LNCaP clone FGC (cell line): ENCODE data around the gene KIAA1191.
A peak's percentile ranks its signal among the peaks of the same experiment; 100 is the strongest.

Experiments used
- DNase-seq: peaks from one replicate; pipeline ENCODE4 v3.0.0-alpha.2; 2011; ENCODE audit warnings: low read depth
- H3K4me3 ChIP-seq: 2 replicates; pipeline ENCODE4 v1.5.1; 2011; ENCODE audit warnings: mild to moderate bottlenecking, low read depth, low read length, control low read depth
- CTCF ChIP-seq: IDR thresholded peaks from 2 replicates; pipeline ENCODE4 v1.5.1; 2012; ENCODE audit warnings: mild to moderate bottlenecking; ENCODE audit not compliant: control insufficient read depth, insufficient read depth; ENCODE audit errors: extremely low read depth

Gene KIAA1191

GRCh38 chr5:176388444-176389134, 27.0 kb upstream of the KIAA1191 start, which contains the start of the genes HIGD2A and NOP16:
Gene HIGD2A, plus strand, starts transcription at chr5:176388751. Its CDS starts 69 bp downstream, at chr5:176388820.
Gene NOP16, minus strand, starts transcription at chr5:176388598. Its CDS starts 59 bp downstream, at chr5:176388539.
- peak; percentile 97 for DNase-seq
- peak within 1 kb of the TSS; percentile 94 for H3K4me3 ChIP-seq

GRCh38 chr5:176388003-176388443, 26.5 kb upstream of the KIAA1191 start:
- H3K4me3 ChIP-seq: peak overlapping the region; percentile 94
- DNase-seq: no peak
- no peak for TF ChIP-seq CTCF

More at GRCh38 chr5:176388444-176389134, 27.0 kb upstream of the KIAA1191 start, which contains the start of the genes HIGD2A and NOP16:
- TF ChIP-seq CTCF: no peak

- no peak for DNase-seq
- H3K4me3 ChIP-seq: peak overlapping the region; percentile 94
- no peak for TF ChIP-seq CTCF
Measured at GRCh38 chr5:176387384-176387925, 25.9 kb upstream of the KIAA1191 start.

GRCh38 chr5:176386491-176386890, 24.9 kb upstream of the KIAA1191 start:
- no peak for TF ChIP-seq CTCF
- H3K4me3 ChIP-seq: 0 out of 2 replicates have a peak overlapping the region, but pooled peaks have one; percentile 94

GRCh38 chr5:176384991-176385390, 23.4 kb upstream of the KIAA1191 start:
- H3K4me3 ChIP-seq: no peak overlapping the region
- no peak for DNase-seq
- no peak for TF ChIP-seq CTCF

More at GRCh38 chr5:176386491-176386890, 24.9 kb upstream of the KIAA1191 start:
- DNase-seq: no peak

GRCh38 chr5:176384366-176384930, 22.9 kb upstream of the KIAA1191 start:
- no peak for DNase-seq
- no peak for TF ChIP-seq CTCF
- no peak overlapping the region for H3K4me3 ChIP-seq
